GM19324 (cell line): Measurements from ENCODE around the gene SRM.
"Not testable (repeated sequence)": the region's sequence is repeated elsewhere in the genome, so short reads cannot be mapped to it uniquely, and the experiment has no call there.

Experiments used
- ATAC-seq: cut with Tn5 transposase; IDR thresholded peaks from one replicate; pipeline ENCODE4 v1.9.1; 2021; ENCODE audit warnings: mild to moderate bottlenecking, moderate library complexity; ENCODE audit not compliant: unreplicated experiment, low FRiP score

The SRM gene

DNA sequence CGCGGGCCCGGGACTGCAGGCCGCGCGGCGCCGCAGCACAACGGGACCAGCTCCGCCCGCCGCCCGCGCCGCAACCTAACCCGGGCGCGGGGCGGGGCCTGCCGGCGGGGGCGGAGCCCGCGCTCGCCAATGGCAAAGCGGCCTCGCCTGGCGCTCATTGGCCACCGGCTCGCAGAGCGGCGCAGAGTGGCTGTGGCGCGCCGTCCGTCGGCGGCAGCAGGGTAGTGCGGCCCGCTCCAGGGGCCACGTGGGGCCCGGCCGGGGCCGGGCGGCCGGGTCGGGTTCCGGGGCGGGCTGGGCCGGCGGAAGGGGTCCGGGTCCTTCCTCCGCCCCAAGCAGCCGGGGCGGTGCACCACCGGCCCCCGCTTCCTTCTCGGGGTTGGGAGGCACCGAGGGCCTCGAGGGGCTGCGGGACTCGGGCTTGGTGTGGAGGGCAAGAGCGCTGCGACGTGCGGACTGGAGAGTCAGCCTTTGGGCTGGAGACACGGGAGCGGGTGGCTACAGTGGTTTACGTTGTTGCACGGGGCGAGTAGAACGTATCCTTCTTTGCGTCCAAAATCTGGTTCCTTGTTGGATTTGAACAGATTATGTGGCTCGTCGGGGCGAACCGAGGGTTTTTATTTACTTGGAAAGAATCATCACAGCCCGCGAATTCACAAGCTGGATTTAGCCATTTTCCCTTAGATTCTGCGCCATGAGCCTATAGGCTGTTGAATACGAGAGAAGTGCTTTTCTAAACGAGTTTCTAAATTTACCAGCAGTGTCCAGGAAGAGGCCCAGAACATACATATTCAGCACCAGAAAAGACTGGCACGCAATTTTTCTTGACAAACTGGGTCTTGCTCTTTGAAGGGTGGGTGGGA lies at the start of gene SRM:
Gene SRM, minus strand, starts transcription at position 51 of the 863 bp plus-strand sequence. CDS start 75 bp downstream, outside the sequence.
- peak; percentile 92 for ATAC-seq

- no peak for ATAC-seq
Observed at GRCh38 chr1:11109047-11109760, 49.4 kb upstream of the SRM start.

GRCh38 chr1:11107599-11107998 lies 47.8 kb upstream of the SRM start:
- no peak for ATAC-seq

DNA sequence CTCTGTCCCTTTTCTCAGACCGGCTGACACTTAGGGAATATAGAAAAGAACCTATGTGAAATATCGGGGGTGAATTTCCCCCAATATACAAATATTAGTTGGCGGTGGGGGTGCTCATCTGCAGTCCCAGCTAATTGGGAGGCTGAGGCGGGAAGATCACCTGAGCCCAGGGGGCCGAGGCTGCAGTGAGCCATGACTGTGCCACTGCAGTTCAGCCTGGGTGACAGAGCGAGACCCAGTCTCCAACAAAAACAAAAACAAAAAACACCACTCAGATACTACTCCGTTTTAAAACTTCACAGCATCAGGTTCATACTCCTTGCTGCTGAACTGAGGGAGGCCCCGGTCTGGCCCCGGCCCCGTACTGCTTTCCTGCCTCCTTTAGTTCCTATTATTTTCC lies 45.8 kb upstream of the SRM start:
- ATAC-seq = no peak

DNA sequence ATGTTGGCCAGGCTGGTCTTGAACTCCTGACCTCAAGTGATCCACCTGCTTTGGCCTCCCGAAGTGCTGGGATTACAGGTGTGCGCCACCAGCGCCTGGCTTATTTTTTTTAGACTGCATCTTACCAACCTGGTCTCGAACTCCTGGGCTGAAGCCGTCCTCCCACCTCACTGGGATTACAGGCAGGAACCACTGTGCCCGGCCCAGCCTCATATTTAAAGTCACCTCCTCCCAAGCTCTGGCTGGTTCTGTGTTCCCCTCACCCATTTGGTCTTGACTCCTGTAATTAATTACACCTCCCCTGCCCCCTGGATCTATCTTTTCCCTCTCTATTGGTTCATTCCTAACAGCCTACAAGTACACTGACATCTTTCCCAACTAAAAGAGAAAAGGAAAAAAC lies 41.5 kb upstream of the SRM start:
- ATAC-seq = no peak

DNA sequence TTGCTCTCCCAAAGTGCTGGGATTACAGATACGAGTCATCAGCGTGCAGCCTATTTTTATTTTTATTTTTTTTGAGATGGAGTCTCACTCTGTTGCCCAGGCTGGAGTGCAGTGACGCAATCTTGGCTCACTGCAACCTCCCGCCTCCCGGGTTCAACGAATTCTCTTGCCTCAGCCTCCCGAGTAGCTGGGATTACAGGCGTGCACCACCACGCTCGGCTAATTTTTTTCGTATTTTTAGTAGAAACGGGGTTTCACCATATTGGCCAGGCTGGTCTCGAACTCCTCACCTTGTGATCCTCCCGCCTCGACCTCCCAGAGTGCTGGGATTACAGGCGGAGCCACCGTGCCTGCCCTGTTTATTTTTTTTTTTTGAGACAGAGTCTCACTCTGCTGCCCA lies 41.0 kb upstream of the SRM start:
- not testable (repeated sequence) for ATAC-seq

DNA sequence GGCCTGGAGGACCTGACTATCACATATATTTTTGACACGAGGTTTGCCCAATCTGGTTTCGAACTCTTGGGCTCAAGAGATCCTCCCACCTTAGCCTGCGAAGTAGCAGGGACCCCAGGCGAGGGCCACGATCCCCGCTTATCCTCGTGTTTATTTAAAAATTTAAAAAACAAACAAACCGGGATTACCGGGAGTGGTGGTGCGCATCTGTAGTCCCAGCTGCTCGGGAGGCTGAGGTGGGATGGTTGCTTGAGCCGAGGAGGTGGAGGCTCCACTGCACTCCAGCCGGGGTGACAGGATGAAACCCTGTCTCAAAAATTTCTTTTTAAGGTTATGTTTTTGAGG lies 40.3 kb upstream of the SRM start:
- ATAC-seq = no peak

DNA sequence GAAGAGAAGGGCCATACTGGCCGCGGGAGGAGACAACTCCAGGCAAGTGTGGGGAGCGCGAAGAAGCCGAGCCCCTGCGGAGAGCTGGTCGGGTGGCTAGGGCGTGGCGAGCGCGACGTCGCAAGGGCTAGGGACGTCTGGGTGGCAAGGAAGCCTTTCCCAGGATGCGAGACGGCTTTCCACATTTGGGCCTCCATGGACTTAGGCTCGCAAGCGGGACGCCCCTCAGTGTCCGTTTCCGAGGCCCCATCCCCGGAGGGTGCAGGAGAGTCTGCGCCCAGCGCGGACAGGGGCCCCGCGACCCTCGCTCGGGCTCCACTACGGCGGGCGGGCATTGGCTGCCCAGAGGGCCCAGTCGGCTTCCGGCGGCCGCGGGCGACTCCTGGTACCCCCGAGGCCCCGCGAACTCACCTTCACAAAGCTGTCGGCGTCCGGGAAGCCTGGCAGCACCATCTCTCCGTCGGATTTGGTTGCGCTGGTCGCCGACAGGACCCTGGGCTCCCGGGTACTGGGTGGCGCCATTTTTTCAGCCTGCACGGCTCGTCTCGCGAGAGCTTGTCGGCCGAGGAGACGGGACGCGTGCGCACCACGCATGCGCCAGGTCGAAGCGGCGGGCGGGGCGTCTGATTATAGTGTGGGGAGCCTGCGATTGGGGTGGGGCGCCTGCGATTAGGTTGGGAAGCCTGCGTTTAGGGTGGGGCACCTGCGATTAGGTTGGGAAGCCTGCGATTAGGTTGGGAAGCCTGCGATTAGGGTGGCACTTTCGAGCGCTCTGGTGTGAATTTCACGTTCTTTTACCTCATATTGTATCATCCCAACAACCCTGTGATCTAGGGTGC lies 39.7 kb upstream of the SRM start, which contains the start of gene EXOSC10:
Gene EXOSC10, minus strand, starts transcription at position 560 of the 839 bp plus-strand sequence. Its CDS starts 38 bp downstream, at position 522.
- peak; percentile 91 for ATAC-seq

- no peak for ATAC-seq
Observed at GRCh38 chr1:11098931-11099309, 39.1 kb upstream of the SRM start.

GRCh38 chr1:11083784-11084183 lies 24.0 kb upstream of the SRM start:
- not testable (repeated sequence) for ATAC-seq

DNA sequence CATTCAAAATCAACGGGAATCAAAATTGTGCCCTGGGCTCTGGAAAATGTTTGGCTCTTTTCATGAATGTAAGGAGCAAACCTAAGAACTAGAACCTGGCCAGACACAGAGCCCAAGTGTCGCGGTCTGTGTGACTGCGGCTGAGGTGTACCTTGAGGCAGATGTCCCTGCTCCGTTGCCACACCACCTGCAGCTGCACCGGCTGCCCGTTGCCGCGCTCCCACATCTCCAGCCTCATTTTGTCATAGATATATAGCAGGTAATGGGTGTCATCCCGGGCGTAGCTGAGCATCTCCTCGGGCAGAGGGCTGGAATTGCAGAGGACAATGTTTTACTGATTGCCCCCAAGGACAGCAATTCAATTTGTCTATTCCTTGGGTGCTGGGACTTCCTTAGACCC lies 21.1 kb upstream of the SRM start:
- ATAC-seq = no peak

DNA sequence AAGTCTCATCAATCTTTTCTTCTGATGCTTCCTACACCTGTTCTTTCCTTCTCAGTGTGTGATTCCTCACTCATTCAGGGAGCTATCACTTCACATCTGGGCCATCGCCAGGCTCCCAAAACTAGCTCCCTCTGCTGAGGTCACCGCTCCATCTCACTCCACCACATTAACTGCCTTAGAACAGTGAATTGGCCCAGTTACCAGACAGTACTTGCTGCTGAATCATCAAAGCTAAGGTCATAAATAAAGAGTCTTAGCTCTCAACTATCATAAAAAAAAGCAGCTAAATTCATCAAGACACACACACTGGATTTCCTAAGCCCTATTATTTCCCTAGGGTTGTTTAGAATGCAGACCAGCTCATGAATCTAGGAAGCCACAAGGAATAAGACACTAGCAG lies 18.8 kb upstream of the SRM start:
- ATAC-seq = no peak

GRCh38 chr1:11073398-11073797 lies 13.6 kb upstream of the SRM start:
- ATAC-seq = not testable (repeated sequence)

DNA sequence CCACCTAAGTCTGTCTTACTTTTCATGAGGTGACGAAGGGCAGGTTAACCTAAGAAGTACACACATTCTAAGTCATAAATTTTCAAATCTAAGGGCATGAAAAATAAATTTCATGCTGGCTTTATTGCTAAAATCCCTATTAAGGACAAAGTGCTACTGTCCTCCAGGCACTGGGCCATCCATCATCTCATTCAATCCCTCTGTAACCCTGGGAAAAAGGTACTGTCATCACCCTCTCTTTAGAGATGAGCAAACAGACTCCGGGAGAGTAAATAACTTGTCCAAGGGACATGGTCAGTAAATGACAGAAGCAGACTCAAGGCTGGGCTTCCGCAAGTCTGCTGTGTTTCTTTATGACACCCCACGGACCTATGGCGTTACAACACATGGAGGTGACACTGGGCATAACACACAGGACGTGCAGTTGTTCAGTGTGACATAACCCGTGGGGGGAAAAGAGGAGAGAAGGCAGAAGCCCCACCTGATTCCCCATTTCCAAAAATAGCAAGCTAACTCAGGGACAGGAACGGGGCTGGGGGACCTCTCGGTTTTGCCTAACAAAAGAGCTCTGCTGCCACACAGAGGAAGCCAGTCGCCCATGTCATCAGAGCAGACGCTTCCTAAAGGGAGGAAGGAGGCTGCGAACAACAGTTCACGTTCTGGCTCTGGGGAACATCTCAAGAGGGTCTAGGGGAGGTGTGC lies 12.5 kb upstream of the SRM start:
- ATAC-seq = no peak

DNA sequence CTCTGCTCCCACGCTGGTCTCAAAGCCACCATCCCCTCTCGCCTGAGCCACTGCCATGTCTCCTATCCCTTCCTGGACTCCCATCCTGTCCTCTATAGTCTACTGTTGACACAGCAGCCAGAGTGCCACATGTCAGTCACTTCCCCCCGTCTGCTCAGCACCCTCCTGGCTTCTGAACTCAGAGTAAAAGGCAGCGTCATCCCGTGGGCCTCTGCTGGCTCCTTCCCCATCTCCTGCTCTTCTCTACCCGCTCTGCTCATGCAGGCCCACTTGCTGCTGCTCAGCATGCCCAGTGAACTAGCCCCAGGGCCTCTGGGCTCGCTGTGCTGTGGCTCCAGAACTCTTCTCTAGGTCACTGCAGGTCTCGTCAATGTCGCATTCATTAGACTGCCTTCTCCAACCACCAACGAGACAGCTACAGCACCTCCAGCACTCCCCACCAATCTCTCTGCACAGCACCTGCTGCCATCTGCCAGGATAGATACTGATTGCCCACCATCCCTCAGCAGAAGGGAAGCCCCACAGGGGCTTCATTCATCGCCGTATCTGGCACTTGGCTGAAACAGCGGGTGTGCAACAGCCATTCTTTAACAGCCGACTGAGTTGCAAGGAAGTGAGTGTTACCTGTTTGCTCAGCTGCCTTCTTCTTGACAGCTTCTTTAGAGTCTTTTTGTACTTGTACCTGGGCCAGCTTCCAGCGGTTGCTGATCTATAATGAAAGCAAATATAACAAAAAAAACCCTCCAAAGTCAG lies 11.8 kb upstream of the SRM start:
- no peak for ATAC-seq

- no peak for ATAC-seq
Observed at GRCh38 chr1:11070876-11071275, 11.1 kb upstream of the SRM start.

DNA sequence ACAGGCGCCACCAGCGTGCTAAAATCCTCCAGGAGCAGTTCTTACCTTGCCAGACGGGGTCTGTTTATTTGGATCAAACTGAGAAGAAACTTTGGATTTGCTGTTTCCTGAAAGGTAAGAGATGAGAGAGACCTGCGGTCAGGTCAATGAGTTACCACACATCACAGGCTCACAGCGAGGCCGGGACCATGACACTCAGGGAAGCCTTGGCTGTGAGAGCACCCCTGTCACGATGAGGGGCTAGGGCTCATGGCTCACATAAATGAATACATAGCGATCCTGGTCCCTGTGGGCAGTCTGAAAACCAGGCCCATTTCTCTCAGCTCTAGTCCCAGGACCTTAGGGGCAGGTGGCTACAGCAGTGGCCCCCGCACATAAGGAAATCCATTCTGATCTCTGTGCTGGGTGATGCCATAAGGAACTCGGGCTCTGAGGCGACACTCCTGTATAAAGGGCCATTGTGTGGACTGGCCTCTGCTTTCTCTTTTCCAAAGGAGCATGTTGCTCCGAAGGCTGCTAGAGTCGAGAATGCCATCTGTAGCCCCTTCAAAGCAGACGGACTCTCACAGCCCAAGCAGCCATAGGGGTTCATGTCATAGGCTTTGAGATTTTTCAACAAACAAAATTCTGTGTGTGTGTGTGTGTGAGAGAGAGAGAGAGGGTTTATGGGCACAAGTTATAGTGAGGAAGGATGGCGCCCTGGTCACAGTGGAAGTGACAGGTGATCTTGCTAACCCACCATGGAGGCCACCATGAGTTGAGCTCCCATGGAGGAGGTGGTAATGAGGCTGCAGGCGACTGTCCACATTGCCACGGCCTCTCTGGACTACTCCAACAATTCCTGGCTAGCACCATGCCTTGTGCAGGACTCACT lies 9.0 kb upstream of the SRM start:
- no peak for ATAC-seq

DNA sequence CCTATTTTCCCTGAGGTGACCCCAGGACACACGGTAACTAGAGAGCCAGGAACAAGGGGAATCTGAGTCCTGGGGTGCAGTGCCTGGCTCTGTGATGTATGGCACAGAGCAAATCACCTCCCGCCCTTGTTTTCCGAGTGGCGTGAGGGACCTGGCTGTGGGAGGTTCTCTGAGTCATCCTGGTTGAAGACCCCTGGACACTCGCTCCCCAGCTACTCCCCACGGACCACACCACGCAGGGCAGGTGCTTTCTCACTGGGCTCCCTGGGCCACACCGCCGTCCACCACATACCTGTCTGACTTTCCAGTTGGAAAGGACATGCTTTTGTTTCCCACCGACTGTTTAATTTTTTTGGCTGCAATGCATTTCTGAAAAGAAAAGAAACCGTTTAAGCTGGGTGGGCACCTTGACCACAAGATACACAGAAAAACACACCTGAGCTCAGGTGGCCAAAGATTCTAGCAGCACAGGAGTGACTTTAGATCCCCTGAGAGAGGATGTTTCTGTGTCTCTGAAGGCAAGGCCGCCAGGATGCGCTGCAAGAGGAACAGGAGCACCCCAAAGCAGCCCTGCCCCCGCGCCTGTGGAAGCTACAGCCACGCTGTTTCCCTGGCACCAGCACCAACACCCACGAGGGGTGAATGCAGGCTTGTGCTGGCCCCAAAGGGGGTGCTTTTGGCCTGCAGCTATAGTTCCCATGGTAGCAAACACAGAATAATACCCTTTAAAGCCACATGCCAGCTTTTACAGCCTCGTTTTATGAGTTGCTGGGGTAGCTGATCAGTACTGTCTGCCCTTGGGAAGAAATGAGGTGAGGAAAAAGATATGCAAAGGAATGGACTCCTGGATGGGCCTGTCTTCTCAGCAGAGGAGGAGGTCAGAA lies 8.1 kb upstream of the SRM start:
- ATAC-seq = no peak
